Thyroid gland (tissue), 4 donors: ENCODE measurements around the gene GYPA.
"Not testable (repeated sequence)": the region's sequence is repeated elsewhere in the genome, so short reads cannot be mapped to it uniquely, and the experiment has no call there.

Source experiments
- POLR2A ChIP-seq, 2 donors: fragments of 450-650 bp; IDR thresholded peaks; one replicate each; pipeline ENCODE4 v1.6.1; 2017; ENCODE audit warnings: antibody characterized with exemption in 2 of 2, mild to moderate bottlenecking in 2 of 2, moderate library complexity in 1 of 2
- TF ChIP-seq, protein P1 (sequence below), 6 experiments: fragments of 200-600 bp in 3 of 6; fragments of 450-650 bp in 3 of 6; sonication (generic) in 3 of 6; IDR thresholded peaks; one replicate each; pipeline ENCODE4 v1.5.1; 2016 to 2019; ENCODE audit warnings: antibody characterized with exemption in 6 of 6, mild to moderate bottlenecking in 2 of 6, inconsistent platforms in 1 of 6, moderate library complexity in 1 of 6

DNA sequence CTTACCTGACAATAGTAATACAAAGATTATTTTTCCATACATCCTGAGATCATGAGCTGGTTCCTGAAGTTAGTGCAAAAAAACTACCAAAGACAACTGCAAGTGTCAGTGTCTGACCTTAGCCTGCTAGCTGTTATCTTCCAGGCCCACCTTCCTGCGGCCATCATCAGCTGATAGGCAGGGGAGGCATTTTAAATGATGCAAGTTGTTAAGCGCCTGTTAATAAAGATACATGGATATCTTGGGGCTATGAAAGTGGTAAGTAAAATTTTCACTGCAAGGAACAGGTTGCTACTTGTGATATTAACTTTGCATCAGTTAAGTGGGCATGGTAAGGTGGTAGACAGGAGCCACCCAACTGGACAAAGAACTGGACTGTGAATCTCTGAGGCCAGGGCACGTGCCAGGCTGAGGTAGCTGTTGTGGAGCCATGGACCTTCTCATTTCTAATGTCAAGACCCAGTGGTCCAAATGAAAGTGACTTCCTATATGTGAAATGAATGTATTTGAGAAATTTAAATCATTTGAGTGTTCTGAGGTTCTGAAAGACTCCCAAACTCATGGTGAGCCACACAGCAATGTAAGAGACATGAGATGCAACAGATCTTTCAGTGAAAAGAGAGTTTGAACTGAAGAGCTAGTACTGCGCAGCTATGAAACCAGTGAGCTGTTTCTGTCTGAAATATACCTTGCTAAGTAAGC is at the start of gene GYPA:
- TF ChIP-seq, protein P1, sequence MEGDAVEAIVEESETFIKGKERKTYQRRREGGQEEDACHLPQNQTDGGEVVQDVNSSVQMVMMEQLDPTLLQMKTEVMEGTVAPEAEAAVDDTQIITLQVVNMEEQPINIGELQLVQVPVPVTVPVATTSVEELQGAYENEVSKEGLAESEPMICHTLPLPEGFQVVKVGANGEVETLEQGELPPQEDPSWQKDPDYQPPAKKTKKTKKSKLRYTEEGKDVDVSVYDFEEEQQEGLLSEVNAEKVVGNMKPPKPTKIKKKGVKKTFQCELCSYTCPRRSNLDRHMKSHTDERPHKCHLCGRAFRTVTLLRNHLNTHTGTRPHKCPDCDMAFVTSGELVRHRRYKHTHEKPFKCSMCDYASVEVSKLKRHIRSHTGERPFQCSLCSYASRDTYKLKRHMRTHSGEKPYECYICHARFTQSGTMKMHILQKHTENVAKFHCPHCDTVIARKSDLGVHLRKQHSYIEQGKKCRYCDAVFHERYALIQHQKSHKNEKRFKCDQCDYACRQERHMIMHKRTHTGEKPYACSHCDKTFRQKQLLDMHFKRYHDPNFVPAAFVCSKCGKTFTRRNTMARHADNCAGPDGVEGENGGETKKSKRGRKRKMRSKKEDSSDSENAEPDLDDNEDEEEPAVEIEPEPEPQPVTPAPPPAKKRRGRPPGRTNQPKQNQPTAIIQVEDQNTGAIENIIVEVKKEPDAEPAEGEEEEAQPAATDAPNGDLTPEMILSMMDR (IDR thresholded peaks at IDR 0.05): not testable (repeated sequence)
- TF ChIP-seq POLR2A (IDR thresholded peaks at IDR 0.05): not testable (repeated sequence)
